HG03432 (cell line): ENCODE measurements around the gene SORCS2.

Experiments
- ATAC-seq: cut with Tn5 transposase; IDR thresholded peaks from one replicate; pipeline ENCODE4 v1.9.1; 2021; ENCODE audit warnings: mild to moderate bottlenecking, moderate library complexity; ENCODE audit not compliant: unreplicated experiment

Gene SORCS2

DNA sequence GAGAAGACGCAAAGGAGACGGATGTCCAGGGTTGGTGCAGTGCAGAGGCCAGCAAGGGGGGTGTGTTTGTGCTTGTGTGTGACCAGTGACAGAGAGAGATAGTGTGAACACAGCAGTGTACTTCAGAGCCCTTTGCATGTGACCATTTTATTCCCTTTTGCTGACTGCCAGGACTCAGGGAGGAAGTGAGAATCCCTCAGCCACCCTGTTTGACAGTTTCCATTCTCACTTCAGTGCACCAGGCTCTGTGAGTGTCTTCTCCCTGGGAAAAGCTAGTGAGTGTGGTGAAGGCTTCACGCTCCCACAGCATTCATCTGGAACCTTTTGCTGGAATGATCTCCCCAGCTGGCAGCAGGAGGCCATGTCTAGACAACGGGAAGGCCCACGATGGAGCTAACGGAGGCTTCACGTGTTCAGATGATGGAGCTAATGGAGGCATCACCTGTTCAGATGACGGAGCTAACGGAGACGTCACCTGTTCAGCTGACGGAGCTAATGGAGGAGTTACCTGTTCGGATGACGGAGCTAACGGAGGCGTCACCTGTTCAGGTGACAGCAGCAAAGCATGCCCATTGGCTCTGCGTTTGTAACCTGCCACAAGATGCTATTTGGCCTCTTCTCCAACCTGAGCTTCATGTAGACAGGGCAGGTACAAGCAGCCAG, 551.9 kb downstream of the SORCS2 start:
- ATAC-seq, result no peak

DNA sequence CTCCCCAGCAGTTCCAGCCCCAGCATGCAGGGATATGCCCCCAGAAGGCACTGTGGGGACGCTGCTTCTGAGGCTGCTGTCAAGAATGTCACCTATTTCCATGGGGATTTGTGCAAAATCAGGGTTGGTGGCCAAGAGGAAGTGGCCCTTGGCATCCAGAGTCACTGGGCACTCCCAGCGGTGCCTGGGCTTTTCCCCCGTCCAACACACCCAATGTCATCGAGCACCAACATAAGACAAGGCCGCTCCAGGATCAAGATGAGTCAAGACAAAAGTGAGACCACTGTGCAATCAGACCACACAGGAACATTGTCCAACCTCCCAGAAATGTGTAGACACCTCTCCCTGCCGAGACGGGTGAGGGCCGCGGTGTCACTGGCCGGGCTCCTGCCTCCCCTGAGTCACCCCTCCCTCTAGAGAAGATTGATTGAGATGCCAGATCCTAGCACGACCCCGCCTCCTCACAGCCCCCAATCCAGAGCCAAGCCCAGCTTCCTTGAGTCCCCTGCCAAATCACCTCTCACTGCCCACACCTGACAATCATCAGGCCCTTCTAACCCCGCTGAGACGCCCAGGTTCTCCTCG, 553.1 kb downstream of the SORCS2 start:
- no peak for ATAC-seq

GRCh38 chr4:7746351-7747061, 554.2 kb downstream of the SORCS2 start:
- ATAC-seq, result no peak

DNA sequence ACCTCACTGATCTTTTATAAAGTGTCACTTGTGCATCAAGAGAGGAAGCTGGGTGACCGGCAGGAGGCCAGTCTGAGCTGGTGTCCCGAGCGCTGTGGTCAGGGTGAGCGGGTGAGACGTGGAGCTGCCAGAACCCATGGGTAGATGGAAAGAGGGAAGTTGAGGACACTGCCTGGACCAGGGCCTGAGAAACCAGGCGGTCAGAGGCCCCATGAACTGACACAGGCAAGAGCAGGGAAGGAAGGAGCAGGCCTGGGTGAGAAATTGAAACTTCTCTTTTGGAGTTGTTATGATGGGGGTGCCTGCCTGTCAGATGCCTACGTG, 554.7 kb downstream of the SORCS2 start:
- no peak for ATAC-seq

DNA sequence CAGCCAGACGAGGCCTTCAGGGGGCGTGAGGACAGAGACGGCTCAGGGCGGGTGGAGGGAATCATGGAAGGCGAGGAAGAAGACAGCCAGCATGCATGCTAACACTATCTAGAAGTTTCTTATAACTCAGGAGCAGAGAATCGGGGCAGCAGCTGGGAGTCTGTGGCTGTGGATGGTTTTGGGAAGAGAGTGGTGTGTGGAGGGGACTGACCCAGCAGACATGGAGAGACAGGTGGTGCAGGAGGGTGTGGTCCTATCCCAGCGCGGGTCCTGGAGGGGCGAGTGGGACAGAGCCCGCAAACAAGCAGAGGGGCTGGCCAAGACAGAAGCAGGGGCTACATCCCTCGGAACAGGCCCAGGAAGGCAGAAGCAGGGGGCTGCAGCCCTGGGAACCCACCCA, 555.2 kb downstream of the SORCS2 start:
- ATAC-seq, result no peak

GRCh38 chr4:7750523-7750922, 558.2 kb downstream of the SORCS2 start:
- ATAC-seq, result no peak

DNA sequence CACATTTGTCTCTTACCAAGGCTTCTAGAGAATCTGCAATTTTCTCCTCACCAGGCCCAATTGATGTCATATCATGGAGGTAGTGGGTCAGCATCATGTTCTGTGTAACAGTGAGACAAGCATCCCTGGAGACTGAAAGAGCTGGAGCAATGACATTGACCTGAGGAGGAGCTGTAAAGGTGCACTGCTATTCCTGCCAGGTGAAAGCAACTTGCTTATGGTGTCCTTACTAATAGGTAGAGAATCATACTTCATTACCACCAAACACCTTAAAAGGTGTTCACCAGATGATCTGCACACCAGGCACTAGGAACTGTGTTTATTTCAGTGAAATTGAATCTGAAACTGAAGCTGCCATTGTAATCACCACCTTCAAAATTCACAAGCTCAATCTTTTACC, 558.6 kb downstream of the SORCS2 start:
- no peak for ATAC-seq

- ATAC-seq, result no peak
These were observed 560.3 kb downstream of the SORCS2 start for GRCh38 chr4:7752649-7753048.

- ATAC-seq, result no peak
These were observed 560.9 kb downstream of the SORCS2 start for GRCh38 chr4:7753271-7753670.

- no peak for ATAC-seq
These were observed 561.7 kb downstream of the SORCS2 start for GRCh38 chr4:7753931-7754465.

- no peak for ATAC-seq
These were observed 562.4 kb downstream of the SORCS2 start for GRCh38 chr4:7754565-7755262.

GRCh38 chr4:7755561-7755960, 563.2 kb downstream of the SORCS2 start:
- no peak for ATAC-seq

GRCh38 chr4:7756071-7756470, 563.7 kb downstream of the SORCS2 start:
- ATAC-seq, result no peak

DNA sequence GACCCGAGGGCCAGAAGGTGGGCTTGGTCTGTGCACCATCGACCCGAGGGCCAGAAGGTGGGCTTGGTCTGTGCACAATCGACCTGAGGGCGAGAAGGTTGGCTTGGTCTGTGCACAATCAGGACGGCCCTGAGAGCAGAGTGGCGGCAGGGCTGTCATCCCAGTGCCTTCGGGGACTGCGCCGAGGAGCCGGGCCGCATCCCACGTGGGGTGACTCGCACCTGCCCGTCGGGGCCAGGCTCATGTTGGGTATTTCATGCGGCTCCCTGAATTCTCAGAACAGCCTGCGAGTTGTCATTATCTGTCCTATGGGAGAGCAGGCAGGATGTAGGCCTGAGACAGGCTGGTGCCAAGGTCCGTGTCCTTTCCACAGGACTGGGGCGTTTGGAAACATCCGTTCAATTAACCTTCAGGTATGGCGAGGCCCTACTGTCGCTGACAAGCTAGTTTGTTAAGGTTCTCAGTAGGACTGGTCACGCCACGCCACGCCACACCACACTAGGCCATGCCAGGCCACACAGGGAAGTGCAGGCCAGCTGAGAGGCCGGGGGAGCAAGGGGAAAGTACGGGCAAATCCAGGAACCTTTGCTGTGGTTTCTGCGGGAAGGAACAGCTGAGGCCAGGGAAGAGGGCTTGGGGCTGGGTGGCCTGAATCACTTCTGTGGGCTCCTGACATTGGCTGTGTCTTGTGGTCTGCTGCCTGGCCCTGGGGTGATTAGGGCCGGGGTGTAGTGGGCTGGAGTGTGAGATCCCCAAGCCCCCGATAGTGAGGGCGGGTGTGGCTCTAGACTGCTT, 564.4 kb downstream of the SORCS2 start:
- no peak for ATAC-seq

- ATAC-seq, result no peak
These were observed 565.4 kb downstream of the SORCS2 start for GRCh38 chr4:7757501-7758471.

GRCh38 chr4:7758476-7758875, 566.1 kb downstream of the SORCS2 start:
- ATAC-seq, result no peak

- no peak for ATAC-seq
These were observed 566.9 kb downstream of the SORCS2 start for GRCh38 chr4:7759216-7759615.

GRCh38 chr4:7759635-7760034, 567.3 kb downstream of the SORCS2 start:
- ATAC-seq, result no peak

DNA sequence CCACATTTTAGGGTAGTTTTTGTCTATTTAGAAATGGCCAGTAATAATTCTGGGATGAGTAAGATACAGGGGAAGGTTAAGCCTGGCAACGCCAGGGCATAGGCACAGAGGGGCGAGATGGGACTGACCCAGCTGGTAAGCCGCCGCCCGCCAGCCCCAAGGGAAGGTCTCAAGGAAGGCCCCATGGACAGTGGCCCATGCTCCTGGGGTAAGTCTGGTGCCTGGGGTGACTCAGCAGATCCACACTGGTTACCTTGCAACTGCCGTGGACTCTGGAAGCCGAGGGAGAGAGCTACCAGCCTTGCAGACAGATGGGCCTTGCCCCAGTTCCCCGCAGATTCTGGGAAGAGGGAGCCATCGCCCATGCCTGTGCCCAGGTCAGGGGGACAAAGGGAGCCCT, 567.9 kb downstream of the SORCS2 start:
- no peak for ATAC-seq

GRCh38 chr4:7760706-7761105, 568.4 kb downstream of the SORCS2 start:
- ATAC-seq, result no peak
